OCI-LY1 (cell line): ENCODE results near the gene ACOT11.
"Not testable (repeated sequence)": the region's sequence is repeated elsewhere in the genome, so short reads cannot be mapped to it uniquely, and the experiment has no call there.

Source experiments
- H2AFZ ChIP-seq: fragments of 200-600 bp; sonication (generic), shearing (Covaris generic); 2 replicates; pipeline ENCODE4 v1.6.0; 2014; ENCODE audit warnings: antibody characterized with exemption, mild to moderate bottlenecking, low read length
- H3F3A ChIP-seq: fragments of 200-600 bp; sonication (generic), shearing (Covaris generic); 2 replicates; pipeline ENCODE4 v1.6.0; 2014; ENCODE audit warnings: mild to moderate bottlenecking, antibody characterized with exemption, low read length, moderate library complexity; ENCODE audit not compliant: insufficient read depth
- H3K27ac ChIP-seq: fragments of 200-600 bp; sonication (generic); 2 replicates; pipeline ENCODE4 v1.5.1; 2014; ENCODE audit warnings: low read length, mixed run types, mild to moderate bottlenecking, low read depth; ENCODE audit not compliant: poor library complexity, severe bottlenecking
- H3K27me3 ChIP-seq: fragments of 200-600 bp; sonication (generic); 2 replicates; pipeline ENCODE4 v1.6.0; 2014; ENCODE audit warnings: antibody characterized with exemption, mild to moderate bottlenecking, low read length, moderate library complexity; ENCODE audit not compliant: insufficient read depth
- H3K36me3 ChIP-seq: fragments of 200-600 bp; sonication (generic); 2 replicates; pipeline ENCODE4 v1.6.1; 2014; ENCODE audit warnings: mild to moderate bottlenecking, antibody characterized with exemption, low read length, moderate library complexity, mixed read lengths; ENCODE audit not compliant: insufficient read depth
- H3K4me1 ChIP-seq: fragments of 200-600 bp; sonication (generic); 2 replicates; pipeline ENCODE4 v1.5.1; 2014; ENCODE audit warnings: mild to moderate bottlenecking, low read length, moderate library complexity; ENCODE audit not compliant: insufficient read depth, severe bottlenecking
- H3K4me2 ChIP-seq: fragments of 200-600 bp; sonication (generic), shearing (Covaris generic); 2 replicates; pipeline ENCODE4 v1.6.1; 2014; ENCODE audit warnings: low read length
- H3K4me3 ChIP-seq: fragments of 200-600 bp; sonication (generic); 2 replicates; pipeline ENCODE4 v1.5.1; 2014; ENCODE audit warnings: low read length, low read depth, mild to moderate bottlenecking, mixed read lengths; ENCODE audit not compliant: poor library complexity, severe bottlenecking
- H3K79me2 ChIP-seq: fragments of 200-600 bp; shearing (Covaris generic); 2 replicates; pipeline ENCODE4 v1.6.1; 2016; ENCODE audit warnings: mixed run types, low read length, mixed read lengths; ENCODE audit not compliant: insufficient read depth
- H3K9ac ChIP-seq: fragments of 200-600 bp; sonication (generic), shearing (Covaris generic); 2 replicates; pipeline ENCODE4 v1.6.1; 2014; ENCODE audit warnings: mild to moderate bottlenecking, low read length, mixed read lengths
- H3K9me2 ChIP-seq: fragments of 200-600 bp; sonication (generic), shearing (Covaris generic); 2 replicates; pipeline ENCODE4 v1.6.1; 2014; ENCODE audit warnings: low read depth, mild to moderate bottlenecking, low read length, mixed read lengths
- H3K9me3 ChIP-seq: fragments of 200-600 bp; shearing (Covaris generic); 2 replicates; pipeline ENCODE4 v1.6.1; 2014; ENCODE audit warnings: low read length, mixed read lengths
- H4K20me1 ChIP-seq: fragments of 200-600 bp; sonication (generic), shearing (Covaris generic); 2 replicates; pipeline ENCODE4 v1.6.0; 2016; ENCODE audit warnings: mild to moderate bottlenecking, low read length; ENCODE audit not compliant: insufficient read depth
- EZH2 ChIP-seq: fragments of 200-600 bp; sonication (generic), shearing (Covaris generic); IDR thresholded peaks from 2 replicates; pipeline ENCODE4 v1.8.0; 2017; ENCODE audit warnings: borderline replicate concordance, mixed run types, mild to moderate bottlenecking, antibody characterized with exemption, low read length, moderate library complexity, mixed read lengths
- TF ChIP-seq, protein P1 (sequence below): fragments of 200-600 bp; sonication (generic), shearing (Covaris generic); IDR thresholded peaks from 2 replicates; pipeline ENCODE4 v1.5.1; 2017; ENCODE audit warnings: mild to moderate bottlenecking, antibody characterized with exemption, low read length, moderate library complexity, mixed read lengths

ACOT11 gene

DNA sequence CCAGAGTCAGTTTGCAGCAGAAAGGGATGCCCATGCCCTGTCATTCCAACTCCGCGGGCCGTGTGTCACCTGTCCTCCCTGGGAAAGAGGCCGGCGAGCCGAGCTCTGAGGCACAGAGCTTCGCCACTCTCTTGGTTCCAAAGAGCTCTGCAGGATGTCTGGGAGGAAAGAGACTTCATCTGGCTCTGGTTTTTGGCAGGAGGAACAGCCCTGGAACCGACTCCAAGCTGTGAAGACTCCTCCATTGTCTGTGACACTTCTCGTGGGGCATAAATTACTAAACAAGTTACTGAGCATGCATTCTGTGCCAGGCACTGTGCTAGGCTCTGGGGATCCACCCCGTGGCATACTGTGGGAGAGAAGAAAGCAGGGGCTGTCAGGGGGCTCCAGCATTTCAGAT, 79.2 kb downstream of the ACOT11 start:
- Histone ChIP-seq H3K4me2 (no peak overlapping the region), H3F3A (no peaks in the 10 kb centered on the region), H3K9ac (no peak overlapping the region)

DNA sequence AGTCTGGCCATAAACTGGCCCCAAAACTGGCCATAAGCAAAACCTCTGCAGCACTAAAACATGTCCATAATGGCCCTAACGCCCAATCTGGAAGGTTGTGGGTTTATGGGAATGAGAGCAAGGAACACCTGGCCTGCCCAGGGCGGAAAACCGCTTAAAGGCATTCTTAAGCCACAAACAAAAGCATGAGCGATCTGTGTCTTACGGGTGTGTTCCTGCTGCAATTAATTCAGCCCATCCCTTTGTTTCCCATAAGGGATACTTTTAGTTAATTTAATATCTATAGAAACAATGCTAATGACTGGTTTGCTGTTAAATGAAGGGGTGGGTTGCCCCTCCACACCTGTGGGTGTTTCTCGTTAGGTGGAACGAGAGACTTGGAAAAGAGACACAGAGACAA, 87.8 kb downstream of the ACOT11 start:
- not testable (repeated sequence) for H3K9ac ChIP-seq, H3K4me1 ChIP-seq, H3K9me3 ChIP-seq, H4K20me1 ChIP-seq, H3K9me2 ChIP-seq, H3F3A ChIP-seq, H3K4me3 ChIP-seq, H3K4me2 ChIP-seq, H3K79me2 ChIP-seq, H3K36me3 ChIP-seq, H3K27ac ChIP-seq, H2AFZ ChIP-seq, H3K27me3 ChIP-seq

More for the DNA sequence above, 79.2 kb downstream of the ACOT11 start:
- TF ChIP-seq EZH2: no peak
- TF ChIP-seq, protein P1, sequence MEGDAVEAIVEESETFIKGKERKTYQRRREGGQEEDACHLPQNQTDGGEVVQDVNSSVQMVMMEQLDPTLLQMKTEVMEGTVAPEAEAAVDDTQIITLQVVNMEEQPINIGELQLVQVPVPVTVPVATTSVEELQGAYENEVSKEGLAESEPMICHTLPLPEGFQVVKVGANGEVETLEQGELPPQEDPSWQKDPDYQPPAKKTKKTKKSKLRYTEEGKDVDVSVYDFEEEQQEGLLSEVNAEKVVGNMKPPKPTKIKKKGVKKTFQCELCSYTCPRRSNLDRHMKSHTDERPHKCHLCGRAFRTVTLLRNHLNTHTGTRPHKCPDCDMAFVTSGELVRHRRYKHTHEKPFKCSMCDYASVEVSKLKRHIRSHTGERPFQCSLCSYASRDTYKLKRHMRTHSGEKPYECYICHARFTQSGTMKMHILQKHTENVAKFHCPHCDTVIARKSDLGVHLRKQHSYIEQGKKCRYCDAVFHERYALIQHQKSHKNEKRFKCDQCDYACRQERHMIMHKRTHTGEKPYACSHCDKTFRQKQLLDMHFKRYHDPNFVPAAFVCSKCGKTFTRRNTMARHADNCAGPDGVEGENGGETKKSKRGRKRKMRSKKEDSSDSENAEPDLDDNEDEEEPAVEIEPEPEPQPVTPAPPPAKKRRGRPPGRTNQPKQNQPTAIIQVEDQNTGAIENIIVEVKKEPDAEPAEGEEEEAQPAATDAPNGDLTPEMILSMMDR: no peak
- no peaks in the 10 kb centered on the region for H3K9me3 ChIP-seq
- H3K36me3 ChIP-seq: no peaks in the 10 kb centered on the region
- H3K27me3 ChIP-seq: no peaks in the 10 kb centered on the region; the same call in 1 of the 2 replicates
- H2AFZ ChIP-seq: no peak overlapping the region
- no peaks in the 10 kb centered on the region for H3K79me2 ChIP-seq
- no peaks in the 10 kb centered on the region for H3K4me1 ChIP-seq
- no peaks in the 10 kb centered on the region for H3K9me2 ChIP-seq
- no peaks in the 10 kb centered on the region for H4K20me1 ChIP-seq
- no peak overlapping the region for H3K27ac ChIP-seq
- no peak overlapping the region for H3K4me3 ChIP-seq

DNA sequence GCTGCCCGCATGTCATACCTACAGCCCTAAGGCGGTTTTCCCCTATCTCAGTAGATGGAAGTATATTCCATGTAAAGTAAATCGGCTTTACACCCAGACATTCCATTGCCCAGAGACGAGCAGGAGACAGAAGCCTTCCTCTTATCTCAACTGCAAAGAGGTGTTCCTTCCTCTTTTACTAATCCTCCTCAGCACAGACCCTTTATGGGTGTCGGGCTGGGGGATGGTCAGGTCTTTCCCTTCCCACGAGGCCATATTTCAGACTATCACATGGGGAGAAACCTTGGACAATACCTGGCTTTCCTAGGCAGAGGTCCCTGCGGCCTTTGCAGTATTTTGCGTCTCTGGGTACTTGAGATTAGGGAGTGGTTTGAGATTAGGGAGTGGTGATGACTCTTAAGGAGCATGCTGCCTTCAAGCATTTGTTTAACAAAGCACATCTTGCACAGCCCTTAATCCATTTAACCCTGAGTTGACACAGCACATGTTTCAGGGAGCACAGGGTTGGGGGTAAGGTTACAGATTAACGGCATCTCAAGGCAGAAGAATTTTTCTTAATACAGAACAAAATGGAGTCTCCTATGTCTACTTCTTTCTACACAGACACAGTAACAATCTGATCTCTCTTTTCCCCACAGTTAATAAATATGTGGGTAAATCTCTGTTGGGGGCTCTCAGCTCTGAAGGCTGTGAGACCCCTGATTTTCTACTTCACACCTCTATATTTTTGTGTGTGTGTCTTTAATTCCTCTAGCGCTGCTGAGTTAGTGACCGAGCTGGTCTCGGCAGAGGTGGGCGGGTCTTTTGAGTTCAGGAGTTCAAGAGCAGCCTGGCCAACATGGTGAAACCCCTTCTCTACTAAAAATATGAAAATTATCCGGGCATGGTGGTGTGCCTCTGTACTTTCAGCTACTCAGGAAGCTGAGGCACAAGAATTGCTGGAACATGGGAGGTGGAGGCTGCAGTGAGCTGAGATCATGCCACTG, 88.7 kb downstream of the ACOT11 start:
- not testable (repeated sequence) for H3K9me3 ChIP-seq, H4K20me1 ChIP-seq, H3K4me2 ChIP-seq, H3K9ac ChIP-seq, H3K79me2 ChIP-seq, H3K27me3 ChIP-seq, H3F3A ChIP-seq, H3K4me3 ChIP-seq, H3K36me3 ChIP-seq, H3K9me2 ChIP-seq, H2AFZ ChIP-seq, H3K27ac ChIP-seq, H3K4me1 ChIP-seq

DNA sequence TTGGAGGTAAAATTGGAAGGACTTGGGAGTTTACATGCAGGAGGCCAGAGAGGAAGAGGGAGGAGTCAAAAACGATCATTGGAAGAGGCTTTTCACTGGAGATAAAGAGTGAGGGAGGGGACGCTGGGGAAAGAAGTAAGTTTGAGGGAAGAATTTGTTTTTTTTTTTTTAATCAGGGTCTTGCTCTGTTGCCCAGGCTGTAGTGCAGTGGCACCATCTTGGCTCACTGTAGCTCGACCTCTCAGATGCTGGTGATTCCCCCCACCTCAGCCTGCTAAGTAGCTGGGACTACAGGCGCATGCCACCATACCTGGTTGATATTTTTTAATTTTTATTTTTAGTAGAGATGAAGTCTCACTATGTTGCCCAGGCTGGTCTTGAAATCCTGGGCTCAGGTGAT, 92.3 kb downstream of the ACOT11 start:
- Histone ChIP-seq H3K36me3 (no peaks in the 10 kb centered on the region; the same call in 1 of the 2 replicates), H3K9me2 (no peaks in the 10 kb centered on the region), H3K9ac (no peak overlapping the region), H3K27me3 (no peaks in the 10 kb centered on the region; the same call in 1 of the 2 replicates), H3K4me1 (no peaks in the 10 kb centered on the region), H3K4me3 (no peak overlapping the region), H3K9me3 (peaks cover 7% of the 10 kb centered on the region; the same call in 1 of the 2 replicates), H3K27ac (no peak overlapping the region), H3K79me2 (no peaks in the 10 kb centered on the region), H4K20me1 (no peaks in the 10 kb centered on the region), H3F3A (no peaks in the 10 kb centered on the region), H2AFZ (no peak overlapping the region), H3K4me2 (no peak overlapping the region)
- TF ChIP-seq, protein P1: no peak
- no peak for TF ChIP-seq EZH2
